GM12892 (cell line): Measurements from ENCODE around the gene RNF145.

Experiments used
- POLR2AphosphoS5 ChIP-seq: IDR thresholded peaks from 2 replicates; pipeline ENCODE4 v1.6.1; 2011; ENCODE audit warnings: low read depth, low read length, control low read depth
- TAF1 ChIP-seq: IDR thresholded peaks from 2 replicates; pipeline ENCODE4 v1.6.1; 2011; ENCODE audit warnings: low read depth, mild to moderate bottlenecking, control low read depth, low read length, borderline replicate concordance

DNA sequence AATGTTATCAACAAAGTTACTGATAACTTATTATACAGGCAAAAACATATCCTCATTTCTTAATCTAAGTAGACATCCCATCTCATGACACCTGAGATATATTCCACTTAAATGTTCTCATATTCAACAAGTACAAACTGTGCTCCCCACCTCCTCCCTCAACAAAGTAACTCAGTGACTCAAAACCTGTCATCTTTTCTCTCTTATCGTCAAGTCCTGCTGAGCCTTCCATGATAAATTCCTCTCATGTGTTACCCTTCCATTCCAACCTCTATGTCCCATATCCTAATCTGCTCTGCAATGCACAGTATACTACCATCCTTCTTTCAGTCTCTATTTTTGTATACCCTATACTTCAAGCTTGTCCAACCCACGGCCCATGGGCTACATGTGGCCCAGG is 13.6 kb downstream of the RNF145 start:
- TF ChIP-seq POLR2AphosphoS5, result no peak
- TF ChIP-seq TAF1, result no peak
